ENCODE data around the gene ARHGAP18.

The ARHGAP18 gene

DNA sequence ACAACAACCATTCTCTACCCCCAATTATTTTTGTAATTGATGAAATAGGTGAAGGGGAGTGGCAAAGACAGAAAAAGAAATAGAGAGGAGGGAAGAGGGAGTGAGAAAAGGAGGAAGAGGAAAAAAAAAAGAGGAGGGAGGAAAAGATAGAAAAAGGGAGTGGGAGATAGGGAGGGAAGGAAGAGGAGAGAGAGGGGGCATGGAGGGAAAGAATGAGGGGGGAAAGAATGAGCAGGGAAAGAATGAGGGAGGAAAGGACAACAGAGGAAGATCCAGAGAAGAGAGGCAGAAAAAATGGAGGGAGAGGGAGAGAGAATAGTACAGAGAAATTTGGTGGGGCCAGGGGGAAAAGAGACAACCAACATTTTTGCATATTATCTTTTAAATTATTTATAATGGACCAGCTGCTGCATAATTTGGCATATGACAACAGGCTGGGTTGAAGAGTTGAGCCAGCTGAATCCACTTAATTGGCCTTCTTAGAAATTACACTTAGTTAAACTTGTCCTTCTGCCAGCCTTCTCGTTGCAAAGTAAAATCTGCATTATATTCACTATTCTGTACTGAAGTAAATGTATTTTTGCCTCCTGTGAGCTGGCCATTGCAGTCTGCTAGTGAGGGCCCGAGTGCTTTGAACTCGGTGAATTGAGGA, 101.0 kb downstream of the ARHGAP18 start:
- TF ChIP-seq CTCF (IDR thresholded peaks at IDR 0.05; ENCODE audit: low read depth, low read length, missing control alignments) = no peak
- no peak for DNase-seq (ENCODE audit: low read depth)
- no peak overlapping the region for H3K4me3 ChIP-seq (ENCODE audit: low read depth, low read length)

GRCh38 chr6:129607581-129608186, 102.3 kb downstream of the ARHGAP18 start:
- no peak for TF ChIP-seq CTCF (IDR thresholded peaks at IDR 0.05; ENCODE audit: low read depth, low read length, missing control alignments)
- DNase-seq (ENCODE audit: low read depth) = no peak
- no peak overlapping the region for H3K4me3 ChIP-seq (ENCODE audit: low read depth, low read length)

DNA sequence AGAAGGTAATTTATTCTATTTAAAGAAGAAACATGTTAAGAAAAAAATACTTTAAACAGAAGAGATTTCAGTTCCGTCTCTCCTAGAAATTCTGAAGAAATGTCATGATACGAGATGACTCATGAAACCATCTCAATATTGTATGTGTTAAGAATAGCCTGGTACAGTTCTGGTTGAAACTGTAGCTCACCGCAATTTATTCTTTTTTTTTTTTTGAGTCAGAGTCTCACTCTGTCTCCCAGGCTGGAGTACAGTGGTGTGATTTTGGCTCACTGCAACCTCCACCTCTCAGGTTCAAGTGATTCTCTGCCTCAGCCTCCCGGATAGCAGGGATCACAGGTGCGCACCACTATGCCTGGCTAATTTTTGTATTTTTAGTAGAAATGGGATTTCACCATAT, 103.3 kb downstream of the ARHGAP18 start:
- TF ChIP-seq CTCF (IDR thresholded peaks at IDR 0.05; ENCODE audit: low read depth, low read length, missing control alignments) = no peak
- H3K4me3 ChIP-seq (ENCODE audit: low read depth, low read length) = no peak overlapping the region
- DNase-seq (ENCODE audit: low read depth) = no peak

- no peak for DNase-seq (ENCODE audit: low read depth)
- TF ChIP-seq CTCF (IDR thresholded peaks at IDR 0.05; ENCODE audit: low read depth, low read length, missing control alignments) = no peak
- no peak overlapping the region for H3K4me3 ChIP-seq (ENCODE audit: low read depth, low read length)
Observed at GRCh38 chr6:129605967-129606366, 104.0 kb downstream of the ARHGAP18 start.

GRCh38 chr6:129605095-129605494, 104.9 kb downstream of the ARHGAP18 start:
- no peak overlapping the region for H3K4me3 ChIP-seq (ENCODE audit: low read depth, low read length)
- DNase-seq (ENCODE audit: low read depth) = no peak
- TF ChIP-seq CTCF (IDR thresholded peaks at IDR 0.05; ENCODE audit: low read depth, low read length, missing control alignments) = no peak

GRCh38 chr6:129604321-129604720, 105.7 kb downstream of the ARHGAP18 start:
- no peak for DNase-seq (ENCODE audit: low read depth)
- TF ChIP-seq CTCF (IDR thresholded peaks at IDR 0.05; ENCODE audit: low read depth, low read length, missing control alignments) = no peak
- H3K4me3 ChIP-seq (ENCODE audit: low read depth, low read length) = no peak overlapping the region

GRCh38 chr6:129603741-129604140, 106.2 kb downstream of the ARHGAP18 start:
- H3K4me3 ChIP-seq (ENCODE audit: low read depth, low read length) = no peak overlapping the region
- no peak for TF ChIP-seq CTCF (IDR thresholded peaks at IDR 0.05; ENCODE audit: low read depth, low read length, missing control alignments)
- DNase-seq (ENCODE audit: low read depth) = no peak
